GM06990 (cell line): ENCODE data around the gene RPP38.

Experiments used
- DNase-seq: peaks from one replicate; pipeline ENCODE4 v3.0.0-alpha.2; 2011; ENCODE audit not compliant: insufficient read length; ENCODE audit errors: extremely low read depth
- H3K27me3 ChIP-seq: replicated peaks from 2 replicates; pipeline ENCODE4 v1.6.0; 2011; ENCODE audit warnings: low read length; ENCODE audit not compliant: control insufficient read depth, insufficient read depth
- H3K36me3 ChIP-seq: 2 replicates; pipeline ENCODE4 v1.5.1; 2011; ENCODE audit warnings: low read length; ENCODE audit not compliant: control insufficient read depth, insufficient read depth
- H3K4me3 ChIP-seq: replicated peaks from 2 replicates; pipeline ENCODE4 v1.5.1; 2011; ENCODE audit warnings: low read depth, mild to moderate bottlenecking, control low read depth, low read length
- TF ChIP-seq, protein P1 (sequence below): IDR thresholded peaks from 2 replicates; pipeline ENCODE4 v1.5.1; 2011; ENCODE audit warnings: low read length, control low read depth, mild to moderate bottlenecking, inconsistent platforms; ENCODE audit not compliant: insufficient read depth, poor library complexity, severe bottlenecking

Gene RPP38

DNA sequence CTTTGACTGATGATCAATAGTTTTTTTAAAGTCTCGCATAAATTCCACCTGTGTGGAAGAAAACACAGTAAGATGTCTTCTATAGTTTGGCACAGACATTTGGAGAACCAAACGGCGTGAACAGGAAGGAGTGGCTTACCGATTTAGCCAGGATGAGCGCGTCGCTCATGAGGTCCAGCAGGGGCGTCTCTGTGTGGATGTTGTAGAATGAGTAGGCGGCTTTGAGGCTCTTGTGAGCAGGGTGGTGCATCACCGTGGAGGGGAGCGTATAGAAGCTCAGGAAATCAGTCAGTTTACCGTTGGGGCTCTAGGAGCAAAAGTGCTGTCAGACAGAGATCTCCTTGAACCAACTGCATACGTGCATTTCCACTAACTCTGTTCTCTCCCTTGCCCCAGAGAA is 15.5 kb downstream of the RPP38 start:
- H3K27me3 ChIP-seq, result no peaks in the 10 kb centered on the region
- TF ChIP-seq, protein P1, sequence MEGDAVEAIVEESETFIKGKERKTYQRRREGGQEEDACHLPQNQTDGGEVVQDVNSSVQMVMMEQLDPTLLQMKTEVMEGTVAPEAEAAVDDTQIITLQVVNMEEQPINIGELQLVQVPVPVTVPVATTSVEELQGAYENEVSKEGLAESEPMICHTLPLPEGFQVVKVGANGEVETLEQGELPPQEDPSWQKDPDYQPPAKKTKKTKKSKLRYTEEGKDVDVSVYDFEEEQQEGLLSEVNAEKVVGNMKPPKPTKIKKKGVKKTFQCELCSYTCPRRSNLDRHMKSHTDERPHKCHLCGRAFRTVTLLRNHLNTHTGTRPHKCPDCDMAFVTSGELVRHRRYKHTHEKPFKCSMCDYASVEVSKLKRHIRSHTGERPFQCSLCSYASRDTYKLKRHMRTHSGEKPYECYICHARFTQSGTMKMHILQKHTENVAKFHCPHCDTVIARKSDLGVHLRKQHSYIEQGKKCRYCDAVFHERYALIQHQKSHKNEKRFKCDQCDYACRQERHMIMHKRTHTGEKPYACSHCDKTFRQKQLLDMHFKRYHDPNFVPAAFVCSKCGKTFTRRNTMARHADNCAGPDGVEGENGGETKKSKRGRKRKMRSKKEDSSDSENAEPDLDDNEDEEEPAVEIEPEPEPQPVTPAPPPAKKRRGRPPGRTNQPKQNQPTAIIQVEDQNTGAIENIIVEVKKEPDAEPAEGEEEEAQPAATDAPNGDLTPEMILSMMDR, result no peak
- H3K36me3 ChIP-seq, result no peaks in the 10 kb centered on the region; the same call in 1 of the 2 replicates
- no peak overlapping the region for H3K4me3 ChIP-seq
- DNase-seq, result no peak

DNA sequence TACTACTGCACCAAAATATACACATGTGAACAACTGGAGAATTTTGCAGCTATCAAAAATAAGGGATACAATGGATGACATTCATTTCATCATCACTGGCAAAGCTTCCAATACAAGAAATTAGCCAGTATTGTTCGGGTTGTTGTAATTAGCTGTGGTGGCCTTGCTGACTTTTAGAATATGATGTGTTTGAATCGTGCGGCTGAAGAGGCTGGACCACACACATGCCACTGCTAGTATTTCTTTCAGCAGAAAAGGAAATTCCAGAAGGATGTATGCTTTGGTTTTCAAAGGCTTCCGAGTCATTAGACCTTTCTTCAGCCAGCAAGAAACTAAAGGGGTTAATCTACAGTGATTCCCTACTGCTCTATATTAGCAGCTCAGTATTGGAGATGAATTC is 16.6 kb downstream of the RPP38 start:
- no peak overlapping the region for H3K4me3 ChIP-seq

DNA sequence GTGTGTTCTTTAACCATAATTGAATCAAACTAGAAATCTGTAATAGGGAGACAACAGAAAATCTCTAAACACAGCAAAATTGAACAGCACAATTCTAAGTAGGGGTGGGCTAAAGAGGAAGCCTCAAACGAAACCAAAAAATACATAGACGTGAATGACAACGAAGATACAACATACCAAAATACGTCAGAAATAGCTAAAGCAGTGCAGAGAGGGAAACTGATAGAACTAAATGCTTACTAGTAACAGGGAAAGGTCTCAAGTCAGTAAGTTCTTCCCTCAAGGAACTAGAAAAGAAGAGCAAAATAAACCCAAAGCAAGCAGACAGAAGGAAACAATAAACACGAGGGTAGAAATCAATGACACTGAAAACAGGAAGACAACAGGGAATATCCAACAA is 19.1 kb downstream of the RPP38 start:
- no peak for DNase-seq
- no peak overlapping the region for H3K4me3 ChIP-seq
- H3K36me3 ChIP-seq, result no peaks in the 10 kb centered on the region; the same call in 1 of the 2 replicates
- no peaks in the 10 kb centered on the region for H3K27me3 ChIP-seq
- TF ChIP-seq, protein P1, result no peak

More for the DNA sequence above, 16.6 kb downstream of the RPP38 start:
- H3K27me3 ChIP-seq, result no peaks in the 10 kb centered on the region
- no peak for DNase-seq
- H3K36me3 ChIP-seq, result no peaks in the 10 kb centered on the region; the same call in 1 of the 2 replicates
- TF ChIP-seq, protein P1, result no peak

DNA sequence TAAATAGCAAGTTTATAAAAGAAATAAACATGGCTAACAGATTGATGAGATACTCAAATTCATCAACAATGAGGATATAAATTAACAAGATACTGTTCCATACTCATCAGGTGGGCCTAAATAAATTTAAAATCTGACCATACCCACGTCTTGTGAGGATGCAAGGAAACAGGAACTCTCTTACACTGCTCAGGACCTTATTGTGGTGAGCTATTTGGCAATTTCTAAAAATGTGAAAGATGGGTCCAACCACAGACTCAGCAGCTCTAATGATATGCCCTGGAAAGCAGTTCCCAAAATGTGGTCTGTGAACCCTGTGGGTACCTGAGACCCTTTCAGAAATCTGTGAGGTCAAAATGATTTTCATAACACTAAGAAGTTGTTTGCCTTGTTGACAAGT is 21.5 kb downstream of the RPP38 start:
- Histone ChIP-seq H3K36me3 (no peaks in the 10 kb centered on the region), H3K27me3 (no peaks in the 10 kb centered on the region), H3K4me3 (no peak overlapping the region)
- TF ChIP-seq, protein P1, result no peak
- no peak for DNase-seq

DNA sequence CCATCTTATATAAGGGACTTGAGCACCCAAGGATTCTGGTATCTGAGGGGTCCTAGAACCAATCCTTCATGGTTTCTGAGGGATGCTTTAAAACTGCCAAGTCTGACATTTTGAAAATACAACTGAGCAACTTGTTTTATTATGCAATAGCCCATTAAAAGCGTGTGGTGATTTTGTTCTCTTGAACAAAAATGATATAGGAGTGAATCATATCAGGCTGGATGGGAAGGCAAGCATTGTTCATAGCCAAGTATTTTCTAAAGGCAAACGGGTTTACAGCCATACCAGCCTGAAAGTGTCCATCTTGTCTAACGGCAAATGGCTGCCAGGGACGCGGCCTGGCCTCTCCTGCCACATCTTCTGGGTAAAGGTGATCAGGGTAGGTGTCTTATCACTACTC is 23.4 kb downstream of the RPP38 start:
- Histone ChIP-seq H3K27me3 (no peaks in the 10 kb centered on the region), H3K4me3 (no peak overlapping the region), H3K36me3 (no peaks in the 10 kb centered on the region; the same call in 1 of the 2 replicates)
- DNase-seq, result no peak
- TF ChIP-seq, protein P1, result no peak

DNA sequence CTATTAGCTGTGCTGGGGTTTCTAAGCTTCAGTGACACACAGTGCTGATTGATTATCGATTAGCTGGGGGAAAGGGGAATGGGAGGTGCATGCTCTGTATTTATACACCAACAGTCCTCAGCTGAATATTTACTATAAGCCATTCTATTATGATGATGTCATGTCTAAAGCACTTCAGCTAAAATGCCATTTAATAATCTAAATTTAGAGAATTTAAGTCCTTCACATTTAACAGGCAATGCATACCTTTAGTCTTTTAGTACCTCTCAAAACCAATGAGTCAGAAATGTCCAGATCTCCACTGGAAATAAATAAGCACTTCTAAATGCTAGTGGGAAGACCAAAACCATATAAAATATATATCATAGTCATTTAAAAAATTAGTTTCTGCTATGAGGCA is 24.6 kb downstream of the RPP38 start:
- Histone ChIP-seq H3K4me3 (no peak overlapping the region), H3K27me3 (no peaks in the 10 kb centered on the region), H3K36me3 (peaks cover 2% of the 10 kb centered on the region)
- TF ChIP-seq, protein P1, result no peak
- DNase-seq, result no peak
